ENCODE data around the gene TCP11L1.
"Not testable (repeated sequence)": the region's sequence is repeated elsewhere in the genome, so short reads cannot be mapped to it uniquely, and the experiment has no call there.

TCP11L1 gene

GRCh38 chr11:33045551-33046255 lies 6.3 kb downstream of the TCP11L1 start:
- no peak for DNase-seq (ENCODE audit: extremely low read depth, low read depth)
- no peak for TF ChIP-seq CTCF (IDR thresholded peaks at IDR 0.05; ENCODE audit: low read depth, low read length)

GRCh38 chr11:33048701-33049100 lies 9.3 kb downstream of the TCP11L1 start:
- not testable (repeated sequence) for DNase-seq (ENCODE audit: extremely low read depth, low read depth)

- DNase-seq (ENCODE audit: extremely low read depth, low read depth): not testable (repeated sequence)
Measured at GRCh38 chr11:33049565-33050408, 10.4 kb downstream of the TCP11L1 start.

GRCh38 chr11:33052231-33052630 lies 12.9 kb downstream of the TCP11L1 start:
- TF ChIP-seq CTCF (IDR thresholded peaks at IDR 0.05; ENCODE audit: low read depth, low read length): no peak
- no peak for DNase-seq (ENCODE audit: extremely low read depth, low read depth)

- no peak for TF ChIP-seq CTCF (IDR thresholded peaks at IDR 0.05; ENCODE audit: low read depth, low read length)
Measured at GRCh38 chr11:33055375-33055774, 16.0 kb downstream of the TCP11L1 start.

GRCh38 chr11:33057284-33057683 lies 17.9 kb downstream of the TCP11L1 start:
- no peak for DNase-seq (ENCODE audit: extremely low read depth, low read depth)
- no peak for TF ChIP-seq CTCF (IDR thresholded peaks at IDR 0.05; ENCODE audit: low read depth, low read length)

More at GRCh38 chr11:33055375-33055774, 16.0 kb downstream of the TCP11L1 start:
- no peak for DNase-seq (ENCODE audit: extremely low read depth, low read depth)

- no peak for TF ChIP-seq CTCF (IDR thresholded peaks at IDR 0.05; ENCODE audit: low read depth, low read length)
- no peak for DNase-seq (ENCODE audit: extremely low read depth, low read depth)
Measured at GRCh38 chr11:33059331-33060007, 20.1 kb downstream of the TCP11L1 start.

- DNase-seq (ENCODE audit: extremely low read depth, low read depth): no peak
- no peak for TF ChIP-seq CTCF (IDR thresholded peaks at IDR 0.05; ENCODE audit: low read depth, low read length)
Measured at GRCh38 chr11:33060271-33060670, 20.9 kb downstream of the TCP11L1 start.

All from AG09319 (cell line).